SU-DHL-6 (cell line): ENCODE results near the gene ASB15.
A peak's percentile ranks its signal among the peaks of the same experiment; 100 is the strongest.

ENCODE experiments used
- H2AFZ ChIP-seq: fragments of 200-600 bp; sonication (generic); 2 replicates; pipeline ENCODE4 v1.6.1; 2014; ENCODE audit warnings: low read depth, mild to moderate bottlenecking, moderate library complexity, mixed read lengths, antibody characterized with exemption, low read length; ENCODE audit not compliant: severe bottlenecking
- H3F3A ChIP-seq: fragments of 200-600 bp; shearing (Covaris generic); 2 replicates; pipeline ENCODE4 v1.6.0; 2016; ENCODE audit warnings: antibody characterized with exemption, mild to moderate bottlenecking; ENCODE audit not compliant: insufficient read depth
- H3K27ac ChIP-seq: fragments of 200-600 bp; sonication (generic); 2 replicates; pipeline ENCODE4 v1.5.1; 2016; ENCODE audit warnings: low read depth, mild to moderate bottlenecking, low read length, moderate library complexity, mixed read lengths
- H3K27me3 ChIP-seq: fragments of 200-600 bp; sonication (generic), shearing (Covaris generic); 2 replicates; pipeline ENCODE4 v1.6.0; 2014; ENCODE audit warnings: mild to moderate bottlenecking, low read length
- H3K36me3 ChIP-seq: fragments of 200-600 bp; sonication (generic); 2 replicates; pipeline ENCODE4 v1.6.1; 2014; ENCODE audit warnings: mild to moderate bottlenecking, low read length, mixed read lengths
- H3K4me2 ChIP-seq: fragments of 300-600, 200-600 bp; shearing (Covaris generic), sonication (generic); 2 replicates; pipeline ENCODE4 v1.6.0; 2014; ENCODE audit warnings: low read length, low read depth, mild to moderate bottlenecking; ENCODE audit not compliant: poor library complexity, severe bottlenecking
- H3K4me3 ChIP-seq: fragments of 200-600 bp; sonication (generic); 2 replicates; pipeline ENCODE4 v1.5.1; 2014; ENCODE audit warnings: antibody characterized with exemption, low read length, mild to moderate bottlenecking, mixed read lengths; ENCODE audit not compliant: insufficient read depth, poor library complexity, severe bottlenecking
- H3K79me2 ChIP-seq: fragments of 200-600 bp; sonication (generic); 2 replicates; pipeline ENCODE4 v1.6.1; 2014; ENCODE audit warnings: mild to moderate bottlenecking, low read length, moderate library complexity; ENCODE audit not compliant: insufficient read depth
- H3K9ac ChIP-seq: fragments of 200-600 bp; sonication (generic); 2 replicates; pipeline ENCODE4 v1.7.0; 2014; ENCODE audit warnings: mild to moderate bottlenecking, low read length
- H3K9me2 ChIP-seq: fragments of 200-600 bp; sonication (generic); replicated peaks from 2 replicates; pipeline ENCODE4 v1.6.1; 2014; ENCODE audit warnings: low read length; ENCODE audit not compliant: insufficient read depth
- H3K9me3 ChIP-seq: fragments of 200-600 bp; sonication (generic); 2 replicates; pipeline ENCODE4 v1.6.1; 2014; ENCODE audit warnings: low read length, mixed read lengths; ENCODE audit not compliant: insufficient read depth
- H4K20me1 ChIP-seq: fragments of 200-600 bp; sonication (generic); 2 replicates; pipeline ENCODE4 v1.6.1; 2014; ENCODE audit warnings: low read depth, mild to moderate bottlenecking, antibody characterized with exemption, low read length, moderate library complexity, mixed read lengths
- CTCF ChIP-seq: fragments of 200-600 bp; sonication (generic); IDR thresholded peaks from one replicate; pipeline ENCODE4 v1.5.1; 2017; ENCODE audit warnings: antibody characterized with exemption, mild to moderate bottlenecking, low read length, moderate library complexity; ENCODE audit not compliant: insufficient read depth, poor library complexity, severe bottlenecking
- EZH2phosphoT487 ChIP-seq: fragments of 200-600 bp; sonication (generic), shearing (Covaris generic); conservative IDR thresholded peaks from 2 replicates; pipeline ENCODE4 v1.6.1; 2018; ENCODE audit warnings: mild to moderate bottlenecking, antibody characterized with exemption, low read length, moderate library complexity, mixed read lengths

The ASB15 gene

GRCh38 chr7:123622660-123623386, 21.2 kb downstream of the ASB15 start:
- Histone ChIP-seq H3K27me3 (no peaks in the 10 kb centered on the region), H3K36me3 (no peaks in the 10 kb centered on the region), H3K4me3 (no peak overlapping the region), H2AFZ (no peak overlapping the region), H3K9me2 (no peaks in the 10 kb centered on the region), H3K27ac (no peak overlapping the region), H3K79me2 (no peaks in the 10 kb centered on the region), H3K9me3 (no peaks in the 10 kb centered on the region), H3F3A (no peaks in the 10 kb centered on the region), H4K20me1 (no peaks in the 10 kb centered on the region), H3K9ac (no peak overlapping the region), H3K4me2 (no peak overlapping the region)
- TF ChIP-seq EZH2phosphoT487 (no peak), CTCF (no peak)

GRCh38 chr7:123624527-123625183, 23.0 kb downstream of the ASB15 start:
- H3F3A ChIP-seq = no peaks in the 10 kb centered on the region
- H3K79me2 ChIP-seq = no peaks in the 10 kb centered on the region
- no peaks in the 10 kb centered on the region for H3K27me3 ChIP-seq
- no peak overlapping the region for H3K4me2 ChIP-seq
- no peaks in the 10 kb centered on the region for H3K9me2 ChIP-seq
- H3K27ac ChIP-seq = no peak overlapping the region
- no peak overlapping the region for H3K4me3 ChIP-seq
- no peak overlapping the region for H3K9ac ChIP-seq
- no peak for TF ChIP-seq EZH2phosphoT487
- TF ChIP-seq CTCF = peak; percentile 77
- no peaks in the 10 kb centered on the region for H4K20me1 ChIP-seq
- no peaks in the 10 kb centered on the region for H3K36me3 ChIP-seq
- peak overlapping the region; percentile 78 for H2AFZ ChIP-seq
- no peaks in the 10 kb centered on the region for H3K9me3 ChIP-seq

GRCh38 chr7:123625254-123625653, 23.6 kb downstream of the ASB15 start:
- Histone ChIP-seq H3K36me3 (no peaks in the 10 kb centered on the region), H3F3A (no peaks in the 10 kb centered on the region), H3K9me2 (no peaks in the 10 kb centered on the region), H2AFZ (peak overlapping the region; percentile 78), H4K20me1 (no peaks in the 10 kb centered on the region), H3K27me3 (no peaks in the 10 kb centered on the region), H3K79me2 (no peaks in the 10 kb centered on the region), H3K9ac (no peak overlapping the region), H3K27ac (no peak overlapping the region), H3K9me3 (no peaks in the 10 kb centered on the region), H3K4me2 (no peak overlapping the region), H3K4me3 (no peak overlapping the region)
- TF ChIP-seq EZH2phosphoT487 (no peak), CTCF (no peak)
